Measurements from ENCODE around the gene POU2F1. TPM values are rescaled to one million over a fixed set of nuclear protein-coding genes. Genes with fewer than 3 reads are reported as not detected.

The POU2F1 gene
- total and polyA plus RNA-seq, 2 experiments from 2014 or later = 38.8 to 66.1 TPM

GRCh38 chr1:167373986-167374385, 153.3 kb downstream of the POU2F1 start:
- Mint-ChIP-seq H3K9me3 (no peaks in the 10 kb centered on the region), H3K27ac (peak overlapping the region; percentile 18; the same call in 1 of the 2 replicates), H3K27me3 (ENCODE audit: insufficient read depth, low read depth, poor library complexity) (peaks cover 4% of the 10 kb centered on the region), H3K4me3 (no peak overlapping the region), H3K36me3 (ENCODE audit: low read depth) (peaks cover 28% of the 10 kb centered on the region), H3K4me1 (peaks cover 34% of the 10 kb centered on the region)
- TF ChIP-seq ZNF462 (CRISPR knock-in tag; IDR thresholded peaks at IDR 0.05) (no peak), POLR2AphosphoS5 (IDR thresholded peaks at IDR 0.05; ENCODE audit: low read depth) (no peak), STAT1 (IDR thresholded peaks at IDR 0.05; ENCODE audit: unreplicated experiment) (no peak), ETS1 (IDR thresholded peaks at IDR 0.05) (no peak)
- TF ChIP-seq, protein P1, sequence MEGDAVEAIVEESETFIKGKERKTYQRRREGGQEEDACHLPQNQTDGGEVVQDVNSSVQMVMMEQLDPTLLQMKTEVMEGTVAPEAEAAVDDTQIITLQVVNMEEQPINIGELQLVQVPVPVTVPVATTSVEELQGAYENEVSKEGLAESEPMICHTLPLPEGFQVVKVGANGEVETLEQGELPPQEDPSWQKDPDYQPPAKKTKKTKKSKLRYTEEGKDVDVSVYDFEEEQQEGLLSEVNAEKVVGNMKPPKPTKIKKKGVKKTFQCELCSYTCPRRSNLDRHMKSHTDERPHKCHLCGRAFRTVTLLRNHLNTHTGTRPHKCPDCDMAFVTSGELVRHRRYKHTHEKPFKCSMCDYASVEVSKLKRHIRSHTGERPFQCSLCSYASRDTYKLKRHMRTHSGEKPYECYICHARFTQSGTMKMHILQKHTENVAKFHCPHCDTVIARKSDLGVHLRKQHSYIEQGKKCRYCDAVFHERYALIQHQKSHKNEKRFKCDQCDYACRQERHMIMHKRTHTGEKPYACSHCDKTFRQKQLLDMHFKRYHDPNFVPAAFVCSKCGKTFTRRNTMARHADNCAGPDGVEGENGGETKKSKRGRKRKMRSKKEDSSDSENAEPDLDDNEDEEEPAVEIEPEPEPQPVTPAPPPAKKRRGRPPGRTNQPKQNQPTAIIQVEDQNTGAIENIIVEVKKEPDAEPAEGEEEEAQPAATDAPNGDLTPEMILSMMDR (conservative IDR thresholded peaks at IDR 0.05; ENCODE audit: low read depth in 2 of 2) = 0 out of 4 replicates have a peak, but pooled peaks of 1 of the 2 experiments have one; percentile 5
- no peaks in the 10 kb centered on the region for H3F3A ChIP-seq (replicated peaks; ENCODE audit: low read depth)
- H2AFZ ChIP-seq = no peak overlapping the region
- peak overlapping the region; percentile 60 for H3K4me2 ChIP-seq
- H3K36me3 ChIP-seq (ENCODE audit: insufficient read depth) = peaks cover 6% of the 10 kb centered on the region; the same call in 1 of the 2 replicates
- no peak overlapping the region for H3K4me3 ChIP-seq
- ATAC-seq (peak; percentile 99), DNase-seq (ENCODE audit: low spot score) (peak; percentile 54)
- no peak overlapping the region; the same call in 1 of the 2 replicates for H3K27ac ChIP-seq (ENCODE audit: low read depth)
- H3K9me2 ChIP-seq (ENCODE audit: insufficient read depth) = no peaks in the 10 kb centered on the region
- H4K20me1 ChIP-seq (replicated peaks; ENCODE audit: insufficient read depth) = no peaks in the 10 kb centered on the region
- H3K27me3 ChIP-seq (ENCODE audit: insufficient read depth) = no peaks in the 10 kb centered on the region
- peaks cover 32% of the 10 kb centered on the region for H3K4me1 ChIP-seq (ENCODE audit: insufficient read depth)
- H3K79me2 ChIP-seq (replicated peaks; ENCODE audit: insufficient read depth) = peaks cover 12% of the 10 kb centered on the region
